HepG2 (cell line): ENCODE results near the gene NDE1. TPM values are rescaled to one million over a fixed set of nuclear protein-coding genes. Genes with fewer than 3 reads are reported as not detected.

Experiments used
- ARID2 ChIP-seq: sonication (generic); formaldehyde crosslinking; IDR thresholded peaks from 2 replicates; pipeline ENCODE4 v1.8.1; 2022; ENCODE audit warnings: mild to moderate bottlenecking, missing genetic modification reagents, borderline replicate concordance
- ATF7-NPFF ChIP-seq: sonication (generic); formaldehyde crosslinking; IDR thresholded peaks from 2 replicates; pipeline ENCODE4 v1.8.1; 2023; ENCODE audit warnings: mild to moderate bottlenecking, low read depth, missing genetic modification reagents, moderate library complexity
- EHMT2 ChIP-seq: fragments of 200-600 bp; sonication (generic); IDR thresholded peaks from 2 replicates; pipeline ENCODE4 v1.7.0; 2017; ENCODE audit warnings: antibody characterized with exemption, low read depth, low read length, borderline replicate concordance
- ELF4 ChIP-seq: sonication (generic); formaldehyde crosslinking; IDR thresholded peaks from 2 replicates; pipeline ENCODE4 v1.5.0; 2020; ENCODE audit warnings: missing genetic modification reagents, mild to moderate bottlenecking, moderate library complexity, borderline replicate concordance
- FOXA1 ChIP-seq, 2 experiments: fragments of 450-650 bp in 1 of 2; sonication (generic) in 1 of 2; formaldehyde crosslinking in 1 of 2; IDR thresholded peaks; 2 replicates each; pipeline versions ENCODE4 v1.4.0 to v1.6.1; 2016 to 2020; ENCODE audit warnings: missing genetic modification reagents in 1 of 2
- FOXO1 ChIP-seq: sonication (generic); formaldehyde crosslinking; IDR thresholded peaks from 2 replicates; pipeline ENCODE4 v1.4.0; 2020; ENCODE audit warnings: missing genetic modification reagents
- GPN1 ChIP-seq: sonication (generic); formaldehyde crosslinking; IDR thresholded peaks from 2 replicates; pipeline ENCODE4 v1.5.1; 2020; ENCODE audit warnings: missing genetic modification reagents, borderline replicate concordance
- GTF3A ChIP-seq: sonication (generic); formaldehyde crosslinking; conservative IDR thresholded peaks from 2 replicates; pipeline ENCODE4 v1.4.0; 2020; ENCODE audit warnings: mild to moderate bottlenecking, missing genetic modification reagents
- HIVEP1 ChIP-seq: sonication (generic); formaldehyde crosslinking; IDR thresholded peaks from 2 replicates; pipeline ENCODE4 v1.4.0; 2020; ENCODE audit warnings: mild to moderate bottlenecking, missing genetic modification reagents
- KDM6A ChIP-seq: IDR thresholded peaks from 2 replicates; pipeline ENCODE4 v1.6.1; 2016; ENCODE audit warnings: low read depth
- KMT2B ChIP-seq: IDR thresholded peaks from 2 replicates; pipeline ENCODE4 v1.6.1; 2016; ENCODE audit warnings: missing genetic modification reagents, missing compliant biosample characterization
- NFYC ChIP-seq: IDR thresholded peaks from 2 replicates; pipeline ENCODE4 v1.6.1; 2016; ENCODE audit warnings: missing genetic modification reagents, missing compliant biosample characterization
- NR2F2 ChIP-seq: IDR thresholded peaks from 2 replicates; pipeline ENCODE4 v1.6.1; 2012; ENCODE audit warnings: low read depth, inconsistent platforms, borderline replicate concordance
- PAF1 ChIP-seq: IDR thresholded peaks from 2 replicates; pipeline ENCODE4 v1.6.1; 2016; ENCODE audit warnings: missing genetic modification reagents, missing compliant biosample characterization
- PCBP1 ChIP-seq: fragments of 200-400 bp; formaldehyde crosslinking; IDR thresholded peaks from 2 replicates; pipeline ENCODE4 v1.6.1; 2017; ENCODE audit warnings: mild to moderate bottlenecking, low read depth, low read length, borderline replicate concordance
- POGZ ChIP-seq: sonication (generic); formaldehyde crosslinking; IDR thresholded peaks from 2 replicates; pipeline ENCODE4 v1.4.0; 2020; ENCODE audit warnings: mild to moderate bottlenecking, missing genetic modification reagents
- PTBP1 ChIP-seq: fragments of 200-400 bp; formaldehyde crosslinking; IDR thresholded peaks from 2 replicates; pipeline ENCODE4 v1.6.1; 2018; ENCODE audit warnings: low read length, low read depth; ENCODE audit not compliant: poor library complexity, severe bottlenecking
- ZNF180 ChIP-seq: sonication (generic); formaldehyde crosslinking; IDR thresholded peaks from 2 replicates; pipeline ENCODE4 v1.4.0; 2020; ENCODE audit warnings: low read depth, missing genetic modification reagents, borderline replicate concordance
- ZNF263 ChIP-seq: sonication (generic); formaldehyde crosslinking; IDR thresholded peaks from 2 replicates; pipeline ENCODE4 v1.4.0; 2020; ENCODE audit warnings: missing genetic modification reagents
- ZNF30 ChIP-seq: sonication (generic); formaldehyde crosslinking; IDR thresholded peaks from 2 replicates; pipeline ENCODE4 v1.5.0; 2020; ENCODE audit warnings: mild to moderate bottlenecking, missing genetic modification reagents
- polyA plus RNA-seq, 8 experiments: library from polyadenylated mRNA; depleted of rRNA in 3 of 8; stranded (reverse) in 7 of 8; unstranded in 1 of 8; fragments of >200 nt; fragmentation: Illumina TruSeq in 4 of 8; extraction: Trizol in 4 of 8; gene quantifications; 2 replicates each; pipeline versions ENCODE4 v1.2.1 to v1.2.3, GENCODE V29; 2011 to 2016; ENCODE audit warnings: low read depth in 4 of 8, missing spikeins in 1 of 8, mixed read lengths in 1 of 8; ENCODE audit not compliant: insufficient read depth in 1 of 8
- total RNA-seq, 5 experiments: library from RNA; depleted of rRNA; stranded (reverse); fragments of >200 nt; fragmentation: Illumina TruSeq; extraction: Trizol; gene quantifications; 2 replicates each; pipeline ENCODE4 v1.2.3, GENCODE V29; 2016; ENCODE audit warnings: low read depth in 1 of 5
- TF ChIP-seq, protein P1 (sequence below): sonication (generic); formaldehyde crosslinking; IDR thresholded peaks from 2 replicates; pipeline ENCODE4 v1.4.0; 2020; ENCODE audit warnings: missing genetic modification reagents
- TF ChIP-seq, protein P2 (sequence below), 2 experiments: IDR thresholded peaks; 2 replicates each; pipeline ENCODE4 v1.6.1; 2011 to 2012; ENCODE audit warnings: low read length in 2 of 2, borderline replicate concordance in 1 of 2, low read depth in 1 of 2, mild to moderate bottlenecking in 1 of 2, moderate library complexity in 1 of 2
- TF ChIP-seq, protein P3 (sequence below): sonication (generic); formaldehyde crosslinking; IDR thresholded peaks from 2 replicates; pipeline ENCODE4 v1.4.0; 2020; ENCODE audit warnings: missing genetic modification reagents

NDE1 gene
- total and polyA plus RNA-seq, 2 of the 13 experiments (the other 11 are each of a cell fraction or from before 2014, with no cell fraction given), result 40.9 to 72.5 TPM

DNA sequence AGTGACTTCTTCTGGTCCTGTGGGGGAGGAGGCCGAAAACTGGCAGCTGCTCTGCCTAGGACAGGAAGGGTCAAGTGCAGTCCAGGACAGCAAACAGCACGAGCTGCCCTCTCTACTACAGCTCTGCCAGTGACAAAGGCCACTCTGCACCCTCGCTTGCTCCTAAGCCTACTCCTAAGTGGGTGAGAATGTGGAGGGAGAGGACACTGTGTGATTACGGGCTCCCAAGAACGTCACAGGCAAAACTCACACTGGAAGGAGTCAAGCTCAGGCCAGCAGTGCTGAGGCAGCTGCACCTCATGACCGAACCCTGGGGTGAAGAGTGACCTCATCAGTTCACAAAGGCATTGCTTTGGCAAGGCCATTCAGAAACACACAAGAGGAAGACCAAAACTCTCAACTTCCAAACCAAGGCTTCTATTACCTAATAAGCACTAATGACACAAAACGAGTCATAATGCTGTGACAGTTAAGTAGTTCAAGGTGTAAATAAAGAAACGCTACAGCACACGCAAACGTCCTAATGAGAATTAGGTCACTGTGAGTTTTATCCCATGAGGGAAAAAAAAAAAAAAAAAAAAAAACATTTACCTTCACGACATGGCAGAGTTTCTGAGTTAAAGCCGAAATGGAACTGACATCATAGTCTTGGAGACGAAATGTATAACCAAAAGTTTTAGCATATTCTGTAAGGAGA is 42.2 kb upstream of the NDE1 start (continued):
- TF ChIP-seq, protein P1, sequence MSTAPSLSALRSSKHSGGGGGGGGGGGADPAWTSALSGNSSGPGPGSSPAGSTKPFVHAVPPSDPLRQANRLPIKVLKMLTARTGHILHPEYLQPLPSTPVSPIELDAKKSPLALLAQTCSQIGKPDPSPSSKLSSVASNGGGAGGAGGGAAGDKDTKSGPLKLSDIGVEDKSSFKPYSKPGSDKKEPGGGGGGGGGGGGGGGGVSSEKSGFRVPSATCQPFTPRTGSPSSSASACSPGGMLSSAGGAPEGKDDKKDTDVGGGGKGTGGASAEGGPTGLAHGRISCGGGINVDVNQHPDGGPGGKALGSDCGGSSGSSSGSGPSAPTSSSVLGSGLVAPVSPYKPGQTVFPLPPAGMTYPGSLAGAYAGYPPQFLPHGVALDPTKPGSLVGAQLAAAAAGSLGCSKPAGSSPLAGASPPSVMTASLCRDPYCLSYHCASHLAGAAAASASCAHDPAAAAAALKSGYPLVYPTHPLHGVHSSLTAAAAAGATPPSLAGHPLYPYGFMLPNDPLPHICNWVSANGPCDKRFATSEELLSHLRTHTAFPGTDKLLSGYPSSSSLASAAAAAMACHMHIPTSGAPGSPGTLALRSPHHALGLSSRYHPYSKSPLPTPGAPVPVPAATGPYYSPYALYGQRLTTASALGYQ, result no peak
- TF ChIP-seq, protein P2, sequence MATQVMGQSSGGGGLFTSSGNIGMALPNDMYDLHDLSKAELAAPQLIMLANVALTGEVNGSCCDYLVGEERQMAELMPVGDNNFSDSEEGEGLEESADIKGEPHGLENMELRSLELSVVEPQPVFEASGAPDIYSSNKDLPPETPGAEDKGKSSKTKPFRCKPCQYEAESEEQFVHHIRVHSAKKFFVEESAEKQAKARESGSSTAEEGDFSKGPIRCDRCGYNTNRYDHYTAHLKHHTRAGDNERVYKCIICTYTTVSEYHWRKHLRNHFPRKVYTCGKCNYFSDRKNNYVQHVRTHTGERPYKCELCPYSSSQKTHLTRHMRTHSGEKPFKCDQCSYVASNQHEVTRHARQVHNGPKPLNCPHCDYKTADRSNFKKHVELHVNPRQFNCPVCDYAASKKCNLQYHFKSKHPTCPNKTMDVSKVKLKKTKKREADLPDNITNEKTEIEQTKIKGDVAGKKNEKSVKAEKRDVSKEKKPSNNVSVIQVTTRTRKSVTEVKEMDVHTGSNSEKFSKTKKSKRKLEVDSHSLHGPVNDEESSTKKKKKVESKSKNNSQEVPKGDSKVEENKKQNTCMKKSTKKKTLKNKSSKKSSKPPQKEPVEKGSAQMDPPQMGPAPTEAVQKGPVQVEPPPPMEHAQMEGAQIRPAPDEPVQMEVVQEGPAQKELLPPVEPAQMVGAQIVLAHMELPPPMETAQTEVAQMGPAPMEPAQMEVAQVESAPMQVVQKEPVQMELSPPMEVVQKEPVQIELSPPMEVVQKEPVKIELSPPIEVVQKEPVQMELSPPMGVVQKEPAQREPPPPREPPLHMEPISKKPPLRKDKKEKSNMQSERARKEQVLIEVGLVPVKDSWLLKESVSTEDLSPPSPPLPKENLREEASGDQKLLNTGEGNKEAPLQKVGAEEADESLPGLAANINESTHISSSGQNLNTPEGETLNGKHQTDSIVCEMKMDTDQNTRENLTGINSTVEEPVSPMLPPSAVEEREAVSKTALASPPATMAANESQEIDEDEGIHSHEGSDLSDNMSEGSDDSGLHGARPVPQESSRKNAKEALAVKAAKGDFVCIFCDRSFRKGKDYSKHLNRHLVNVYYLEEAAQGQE (IDR thresholded peaks at IDR 0.05; ENCODE audit: borderline replicate concordance in 1 of 2, low read depth in 1 of 2, low read length in 2 of 2), result no peak
- TF ChIP-seq GPN1 (CRISPR knock-in tag) (no peak), NFYC (CRISPR knock-in tag) (no peak), KMT2B (CRISPR knock-in tag) (no peak; the same call in 1 of the 2 replicates), POGZ (no peak), ELF4 (CRISPR knock-in tag) (no peak), PAF1 (CRISPR knock-in tag) (no peak), GTF3A (CRISPR knock-in tag) (no peak), FOXA1 (IDR thresholded peaks at IDR 0.05) (no peak), FOXA1 (CRISPR knock-in tag; IDR thresholded peaks at IDR 0.05) (no peak; the same call in 1 of the 2 replicates), ARID2 (no peak), ZNF180 (no peak), PCBP1 (no peak), ZNF30 (CRISPR knock-in tag) (no peak), HIVEP1 (CRISPR knock-in tag) (peak; percentile 33; the same call in 1 of the 2 replicates), KDM6A (CRISPR knock-in tag) (no peak), PTBP1 (no peak), NR2F2 (no peak), ATF7-NPFF (CRISPR knock-in tag) (no peak), FOXO1 (0 out of 2 replicates have a peak, but pooled peaks have one; percentile 44), ZNF263 (CRISPR knock-in tag) (no peak), EHMT2 (no peak; the same call in 1 of the 2 replicates)
- TF ChIP-seq, protein P3, sequence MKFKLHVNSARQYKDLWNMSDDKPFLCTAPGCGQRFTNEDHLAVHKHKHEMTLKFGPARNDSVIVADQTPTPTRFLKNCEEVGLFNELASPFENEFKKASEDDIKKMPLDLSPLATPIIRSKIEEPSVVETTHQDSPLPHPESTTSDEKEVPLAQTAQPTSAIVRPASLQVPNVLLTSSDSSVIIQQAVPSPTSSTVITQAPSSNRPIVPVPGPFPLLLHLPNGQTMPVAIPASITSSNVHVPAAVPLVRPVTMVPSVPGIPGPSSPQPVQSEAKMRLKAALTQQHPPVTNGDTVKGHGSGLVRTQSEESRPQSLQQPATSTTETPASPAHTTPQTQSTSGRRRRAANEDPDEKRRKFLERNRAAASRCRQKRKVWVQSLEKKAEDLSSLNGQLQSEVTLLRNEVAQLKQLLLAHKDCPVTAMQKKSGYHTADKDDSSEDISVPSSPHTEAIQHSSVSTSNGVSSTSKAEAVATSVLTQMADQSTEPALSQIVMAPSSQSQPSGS, result 0 out of 2 replicates have a peak, but pooled peaks have one; percentile 36
